ENCODE measurements around the gene MMADHC. TPM values are rescaled to one million over a fixed set of nuclear protein-coding genes. Genes with fewer than 3 reads are reported as not detected.
A peak's percentile ranks its signal among the peaks of the same experiment; 100 is the strongest.

MMADHC gene
- total RNA-seq, 4 donors from 2014 or later = 77.0 to 92.6 (median 81.8) TPM

DNA sequence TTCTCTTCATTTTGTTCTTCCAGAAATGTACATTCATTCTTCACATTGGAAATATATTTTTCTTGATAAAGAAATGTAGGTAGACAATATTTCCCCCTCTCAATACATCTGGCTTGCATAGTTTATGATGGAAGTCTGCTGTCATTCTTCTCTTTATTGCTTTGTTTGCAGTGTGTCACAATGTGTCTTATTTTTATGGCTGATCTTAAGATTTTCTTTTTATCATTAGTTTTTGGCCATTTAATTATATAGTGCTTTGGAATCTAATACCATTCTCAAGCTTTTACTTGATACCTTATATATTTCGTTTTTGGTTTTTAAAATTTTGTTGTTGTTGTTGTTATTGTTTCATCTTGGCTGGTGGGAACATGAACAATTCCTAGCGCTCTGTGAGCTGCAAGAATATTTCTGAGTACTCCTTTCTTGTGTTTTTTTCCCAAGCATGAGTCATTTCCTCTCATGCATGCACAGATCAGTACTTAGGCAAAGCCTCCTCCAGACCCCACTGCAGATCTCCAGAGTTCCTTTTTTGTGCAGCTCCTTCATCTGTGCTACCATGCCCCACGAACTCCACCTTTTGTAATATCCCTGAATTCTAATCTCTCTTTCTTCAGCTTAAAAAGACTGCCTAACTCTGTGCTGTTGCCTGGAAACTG lies 13.7 kb upstream of the MMADHC start:
- TF ChIP-seq POLR2A (IDR thresholded peaks at IDR 0.05) = no peak
- TF ChIP-seq, protein P1, sequence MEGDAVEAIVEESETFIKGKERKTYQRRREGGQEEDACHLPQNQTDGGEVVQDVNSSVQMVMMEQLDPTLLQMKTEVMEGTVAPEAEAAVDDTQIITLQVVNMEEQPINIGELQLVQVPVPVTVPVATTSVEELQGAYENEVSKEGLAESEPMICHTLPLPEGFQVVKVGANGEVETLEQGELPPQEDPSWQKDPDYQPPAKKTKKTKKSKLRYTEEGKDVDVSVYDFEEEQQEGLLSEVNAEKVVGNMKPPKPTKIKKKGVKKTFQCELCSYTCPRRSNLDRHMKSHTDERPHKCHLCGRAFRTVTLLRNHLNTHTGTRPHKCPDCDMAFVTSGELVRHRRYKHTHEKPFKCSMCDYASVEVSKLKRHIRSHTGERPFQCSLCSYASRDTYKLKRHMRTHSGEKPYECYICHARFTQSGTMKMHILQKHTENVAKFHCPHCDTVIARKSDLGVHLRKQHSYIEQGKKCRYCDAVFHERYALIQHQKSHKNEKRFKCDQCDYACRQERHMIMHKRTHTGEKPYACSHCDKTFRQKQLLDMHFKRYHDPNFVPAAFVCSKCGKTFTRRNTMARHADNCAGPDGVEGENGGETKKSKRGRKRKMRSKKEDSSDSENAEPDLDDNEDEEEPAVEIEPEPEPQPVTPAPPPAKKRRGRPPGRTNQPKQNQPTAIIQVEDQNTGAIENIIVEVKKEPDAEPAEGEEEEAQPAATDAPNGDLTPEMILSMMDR (IDR thresholded peaks at IDR 0.05) = no peak
- no peak for DNase-seq
- no peaks in the 10 kb centered on the region for H3K27me3 ChIP-seq
- H3K36me3 ChIP-seq = no peaks in the 10 kb centered on the region
- no peak overlapping the region for H3K4me3 ChIP-seq (replicated peaks in 1 of 3)
- WGBS, 2 donors = 44 to 50% methylated on average over 3 of the region's 3 CpGs
- intact Hi-C loops (cut with DNase I) = no loop called here
- no peak overlapping the region for H3K27ac ChIP-seq
- H3K4me1 ChIP-seq = no peaks in the 10 kb centered on the region
- no peaks in the 10 kb centered on the region for H3K9me3 ChIP-seq

DNA sequence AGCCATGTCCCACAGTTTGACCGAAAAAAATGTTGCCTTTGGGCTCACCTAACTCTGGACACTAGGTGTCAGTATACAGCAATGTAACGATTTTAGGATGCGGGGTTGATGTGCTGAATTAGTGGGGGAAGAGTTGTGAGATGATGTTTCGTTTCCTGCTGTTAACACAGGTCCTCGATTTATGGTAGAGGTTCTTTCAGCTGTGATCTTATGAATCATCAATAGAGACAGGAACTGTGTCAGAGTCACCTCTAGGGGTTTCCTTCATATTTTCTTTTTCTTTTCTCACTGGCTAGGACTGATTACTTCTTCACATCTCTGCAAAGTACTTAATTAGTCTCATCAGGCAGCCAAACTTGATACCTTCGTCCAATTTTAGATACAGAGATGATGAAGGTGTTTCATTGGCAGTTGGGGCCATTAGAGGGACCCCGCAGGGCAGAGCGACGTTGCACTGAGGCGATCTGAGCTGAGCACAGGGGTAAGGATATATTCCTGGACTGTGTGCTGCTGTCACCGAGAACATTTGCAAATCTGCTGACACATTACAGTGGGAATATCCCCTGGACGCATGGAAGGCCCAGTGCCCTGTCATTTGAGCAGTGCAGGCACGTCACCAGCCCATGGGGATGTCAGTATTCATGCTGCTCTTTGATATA lies 10.2 kb upstream of the MMADHC start:
- H3K4me3 ChIP-seq (replicated peaks in 1 of 3) = no peak overlapping the region
- 29 to 39% methylated on average over 13 of the region's 13 CpGs for WGBS, 2 donors
- DNase-seq = peak; percentile 18 to 22

DNA sequence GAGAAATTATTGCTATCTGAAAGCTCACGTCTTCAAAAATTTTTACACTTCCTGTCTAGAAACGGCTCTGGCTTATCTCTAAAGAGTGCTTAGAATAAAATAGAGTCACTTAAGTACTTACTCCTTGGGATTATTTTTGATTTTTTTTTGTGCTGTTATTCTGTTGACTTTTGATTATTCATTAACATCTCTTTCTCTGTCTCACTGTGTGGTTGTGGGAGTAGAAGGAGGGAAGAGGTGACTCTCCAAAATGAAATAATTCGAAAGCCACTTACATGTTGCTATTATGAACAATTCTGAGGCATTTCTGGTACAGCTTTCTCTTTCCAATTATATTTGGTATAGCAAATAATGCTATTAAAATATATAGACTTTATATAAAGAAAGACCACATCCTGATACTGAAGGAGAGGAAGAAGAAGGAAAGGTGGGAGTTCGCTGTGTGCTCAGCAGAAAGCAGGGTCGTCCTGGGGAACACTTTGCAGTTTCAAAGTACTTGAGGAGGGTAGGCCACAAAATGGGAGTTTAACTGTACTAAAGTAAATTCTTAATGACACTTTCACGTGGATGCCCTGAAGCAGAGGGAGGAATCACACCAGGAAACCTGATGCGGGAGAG lies 9.6 kb upstream of the MMADHC start:
- intact Hi-C loops (cut with DNase I) = no loop called here

More for the DNA sequence above, 10.2 kb upstream of the MMADHC start:
- Histone ChIP-seq H3K9me3 (no peaks in the 10 kb centered on the region), H3K4me1 (no peaks in the 10 kb centered on the region), H3K27me3 (no peaks in the 10 kb centered on the region), H3K27ac (no peak overlapping the region), H3K36me3 (no peaks in the 10 kb centered on the region)
- intact Hi-C loops (cut with DNase I) = no loop called here
- TF ChIP-seq POLR2A (IDR thresholded peaks at IDR 0.05) = no peak
- TF ChIP-seq, protein P1 (IDR thresholded peaks at IDR 0.05) = peak; percentile 32 to 92 (median 76)

DNA sequence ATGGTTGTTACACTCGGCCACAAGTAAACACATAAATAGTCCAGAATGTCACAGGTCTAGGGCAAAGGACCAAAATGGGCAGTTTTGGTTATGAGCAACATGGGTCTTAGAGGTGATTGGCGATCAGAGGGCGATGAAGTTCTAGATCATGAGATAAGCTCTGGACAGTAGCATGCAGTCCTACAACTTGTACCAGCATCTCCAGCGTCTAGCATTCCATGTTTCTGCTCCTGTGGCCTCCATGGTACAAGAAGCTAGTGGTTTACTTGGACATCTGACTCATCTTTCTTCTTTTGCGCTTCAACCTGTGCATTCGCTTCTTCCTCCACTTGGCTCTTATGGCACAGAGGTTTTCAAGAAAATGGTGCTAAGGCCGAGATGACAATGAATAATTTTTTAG lies 8.9 kb upstream of the MMADHC start:
- Histone ChIP-seq H3K27ac (no peak overlapping the region), H3K4me3 (replicated peaks in 1 of 3) (no peak overlapping the region), H3K4me1 (no peaks in the 10 kb centered on the region), H3K36me3 (no peaks in the 10 kb centered on the region), H3K9me3 (no peaks in the 10 kb centered on the region), H3K27me3 (no peaks in the 10 kb centered on the region)
- TF ChIP-seq POLR2A (IDR thresholded peaks at IDR 0.05) = no peak
- TF ChIP-seq, protein P1 (IDR thresholded peaks at IDR 0.05) = no peak
- DNase-seq = no peak
- WGBS, 2 donors = 97% methylated on average over 7 of the region's 7 CpGs
- intact Hi-C loops (cut with DNase I) = no loop called here

More for the DNA sequence above, 9.6 kb upstream of the MMADHC start:
- no peaks in the 10 kb centered on the region for H3K4me1 ChIP-seq
- H3K36me3 ChIP-seq = no peaks in the 10 kb centered on the region
- H3K27ac ChIP-seq = no peak overlapping the region
- no peak overlapping the region for H3K4me3 ChIP-seq (replicated peaks in 1 of 3)
- H3K27me3 ChIP-seq = no peaks in the 10 kb centered on the region
- 54% methylated on average over 7 of the region's 7 CpGs for WGBS, 2 donors
- no peak for DNase-seq
- TF ChIP-seq POLR2A (IDR thresholded peaks at IDR 0.05) = no peak
- TF ChIP-seq, protein P1 (IDR thresholded peaks at IDR 0.05) = no peak
- no peaks in the 10 kb centered on the region for H3K9me3 ChIP-seq

Measured in thyroid gland (tissue), 4 donors.